ENCODE results near the gene FAM53B. TPM values are rescaled to one million over a fixed set of nuclear protein-coding genes. Genes with fewer than 3 reads are reported as not detected.

The FAM53B gene
- total RNA-seq, 1 experiment from 2014 or later: 9.8 TPM

DNA sequence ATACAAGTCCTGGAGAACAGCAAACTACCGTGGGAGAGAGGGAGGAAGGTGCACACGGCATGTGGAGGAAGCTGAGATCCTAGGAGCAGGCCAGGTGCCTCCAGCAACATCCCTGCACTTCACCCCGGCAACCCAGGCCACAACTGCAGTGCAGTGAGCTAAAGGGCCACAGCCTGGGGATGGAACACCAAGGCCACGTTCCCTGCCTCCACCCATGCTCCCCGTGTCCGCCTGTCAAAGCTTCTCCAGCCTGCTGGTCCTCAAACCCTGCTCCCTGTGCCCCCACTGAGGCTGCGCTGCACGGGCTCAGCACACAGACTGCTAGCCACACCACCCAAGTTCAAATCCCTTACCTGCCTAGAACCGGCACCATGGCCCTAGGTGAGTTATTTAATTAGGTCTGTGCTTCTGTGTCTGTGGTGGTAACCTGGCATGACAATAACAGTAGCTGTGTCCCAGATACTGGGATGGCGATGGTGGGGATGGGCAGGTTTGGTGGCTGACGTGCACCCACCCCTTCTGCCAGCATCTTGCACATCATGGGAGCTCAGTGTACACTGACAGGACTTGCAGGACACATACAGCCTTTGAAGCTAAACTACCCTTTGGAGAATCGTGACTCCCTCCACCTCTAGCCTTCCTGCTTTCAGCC lies 85.5 kb downstream of the FAM53B start:
- no TSS peak for BruUV-seq (replicated peaks)
- DNase-seq: no peak
- no peaks in the 10 kb centered on the region for H3K27me3 ChIP-seq (ENCODE audit: insufficient read depth, low read depth)
- no peaks in the 10 kb centered on the region for H3F3A ChIP-seq (ENCODE audit: insufficient read depth, low read depth)
- ChIA-PET CTCF (no interaction called here), POLR2A (ENCODE audit: unreplicated experiment) (no interaction called here)
- H3K4me1 ChIP-seq (replicated peaks; ENCODE audit: insufficient read depth): no peaks in the 10 kb centered on the region
- intact Hi-C loops (cut with micrococcal nuclease; ENCODE audit: unreplicated experiment): no loop called here
- H3K9me3 ChIP-seq (ENCODE audit: insufficient read depth, low read depth): no peaks in the 10 kb centered on the region
- no peaks in the 10 kb centered on the region for H4K20me1 ChIP-seq (ENCODE audit: insufficient read depth)
- H2AFZ ChIP-seq: no peak overlapping the region
- H3K9me2 ChIP-seq (ENCODE audit: insufficient read depth): no peaks in the 10 kb centered on the region
- H3K4me2 ChIP-seq: no peak overlapping the region
- no peak overlapping the region for H3K4me3 ChIP-seq
- H3K79me2 ChIP-seq (ENCODE audit: low read depth): no peaks in the 10 kb centered on the region
- H3K27ac ChIP-seq: no peak overlapping the region
- H3K36me3 ChIP-seq (ENCODE audit: low read depth): no peaks in the 10 kb centered on the region
- no peak for TF ChIP-seq EZH2 (IDR thresholded peaks at IDR 0.05; ENCODE audit: low read depth)
- TF ChIP-seq, protein P1, sequence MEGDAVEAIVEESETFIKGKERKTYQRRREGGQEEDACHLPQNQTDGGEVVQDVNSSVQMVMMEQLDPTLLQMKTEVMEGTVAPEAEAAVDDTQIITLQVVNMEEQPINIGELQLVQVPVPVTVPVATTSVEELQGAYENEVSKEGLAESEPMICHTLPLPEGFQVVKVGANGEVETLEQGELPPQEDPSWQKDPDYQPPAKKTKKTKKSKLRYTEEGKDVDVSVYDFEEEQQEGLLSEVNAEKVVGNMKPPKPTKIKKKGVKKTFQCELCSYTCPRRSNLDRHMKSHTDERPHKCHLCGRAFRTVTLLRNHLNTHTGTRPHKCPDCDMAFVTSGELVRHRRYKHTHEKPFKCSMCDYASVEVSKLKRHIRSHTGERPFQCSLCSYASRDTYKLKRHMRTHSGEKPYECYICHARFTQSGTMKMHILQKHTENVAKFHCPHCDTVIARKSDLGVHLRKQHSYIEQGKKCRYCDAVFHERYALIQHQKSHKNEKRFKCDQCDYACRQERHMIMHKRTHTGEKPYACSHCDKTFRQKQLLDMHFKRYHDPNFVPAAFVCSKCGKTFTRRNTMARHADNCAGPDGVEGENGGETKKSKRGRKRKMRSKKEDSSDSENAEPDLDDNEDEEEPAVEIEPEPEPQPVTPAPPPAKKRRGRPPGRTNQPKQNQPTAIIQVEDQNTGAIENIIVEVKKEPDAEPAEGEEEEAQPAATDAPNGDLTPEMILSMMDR (conservative IDR thresholded peaks at IDR 0.05): no peak

DNA sequence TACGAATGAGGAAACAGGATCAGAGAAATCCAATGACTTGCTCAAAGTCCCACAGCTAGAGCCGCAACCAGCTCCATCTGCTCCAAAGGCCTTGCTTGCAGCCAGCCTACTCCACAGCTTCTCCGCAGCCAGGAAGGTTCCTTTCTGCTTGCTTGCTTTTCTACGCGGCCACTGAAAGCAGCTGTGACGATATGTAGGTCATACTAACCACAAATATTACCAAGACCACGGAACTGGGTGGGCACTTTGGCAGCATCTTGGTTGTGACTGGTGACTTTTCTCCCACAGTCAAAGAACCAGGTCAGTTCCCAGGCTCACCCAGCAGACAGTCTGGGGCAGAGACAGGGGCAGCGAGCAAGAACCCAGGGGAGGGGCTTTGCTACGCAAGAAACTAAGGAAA lies 86.4 kb downstream of the FAM53B start:
- ChIA-PET CTCF (no interaction called here), POLR2A (ENCODE audit: unreplicated experiment) (no interaction called here)
- Histone ChIP-seq H3F3A (ENCODE audit: insufficient read depth, low read depth) (no peaks in the 10 kb centered on the region), H3K27ac (no peak overlapping the region), H3K79me2 (ENCODE audit: low read depth) (no peaks in the 10 kb centered on the region), H2AFZ (no peak overlapping the region), H3K36me3 (ENCODE audit: low read depth) (no peaks in the 10 kb centered on the region), H3K4me3 (no peak overlapping the region), H3K9me2 (ENCODE audit: insufficient read depth) (no peaks in the 10 kb centered on the region), H3K9me3 (ENCODE audit: insufficient read depth, low read depth) (no peaks in the 10 kb centered on the region), H3K27me3 (ENCODE audit: insufficient read depth, low read depth) (no peaks in the 10 kb centered on the region), H3K4me1 (replicated peaks; ENCODE audit: insufficient read depth) (no peaks in the 10 kb centered on the region), H3K4me2 (no peak overlapping the region), H4K20me1 (ENCODE audit: insufficient read depth) (no peaks in the 10 kb centered on the region)
- TF ChIP-seq, protein P1 (conservative IDR thresholded peaks at IDR 0.05): no peak
- TF ChIP-seq EZH2 (IDR thresholded peaks at IDR 0.05; ENCODE audit: low read depth): no peak
- DNase-seq: no peak
- no TSS peak for BruUV-seq (replicated peaks)
- intact Hi-C loops (cut with micrococcal nuclease; ENCODE audit: unreplicated experiment): no loop called here

DNA sequence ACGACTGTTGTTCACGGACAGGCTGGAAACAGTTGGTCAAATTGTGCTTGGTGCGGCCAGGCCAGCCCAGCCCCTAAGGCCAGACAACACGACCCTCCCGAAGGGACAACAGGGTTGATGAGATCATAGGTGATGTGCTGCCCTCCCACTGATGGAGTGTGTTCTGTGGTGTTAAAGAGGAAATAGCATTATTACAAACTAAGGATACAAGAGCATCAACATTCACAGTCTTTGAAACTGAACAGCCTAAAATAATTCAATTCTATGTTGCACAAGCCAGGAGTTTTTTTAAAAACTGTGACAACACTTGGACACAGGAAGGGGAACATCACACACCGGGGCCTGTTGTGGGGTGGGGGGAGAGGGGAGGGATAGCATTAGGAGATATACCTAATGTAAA lies 87.6 kb downstream of the FAM53B start:
- BruUV-seq (replicated peaks): no TSS peak
- Histone ChIP-seq H3K79me2 (ENCODE audit: low read depth) (no peaks in the 10 kb centered on the region), H4K20me1 (ENCODE audit: insufficient read depth) (no peaks in the 10 kb centered on the region), H3K9me3 (ENCODE audit: insufficient read depth, low read depth) (no peaks in the 10 kb centered on the region), H3K36me3 (ENCODE audit: low read depth) (no peaks in the 10 kb centered on the region), H2AFZ (no peak overlapping the region), H3F3A (ENCODE audit: insufficient read depth, low read depth) (no peaks in the 10 kb centered on the region), H3K27ac (no peak overlapping the region), H3K27me3 (ENCODE audit: insufficient read depth, low read depth) (no peaks in the 10 kb centered on the region), H3K9me2 (ENCODE audit: insufficient read depth) (no peaks in the 10 kb centered on the region), H3K4me3 (no peak overlapping the region), H3K4me1 (replicated peaks; ENCODE audit: insufficient read depth) (no peaks in the 10 kb centered on the region), H3K4me2 (no peak overlapping the region)
- intact Hi-C loops (cut with micrococcal nuclease; ENCODE audit: unreplicated experiment): no loop called here
- DNase-seq: no peak
- ChIA-PET POLR2A (ENCODE audit: unreplicated experiment) (no interaction called here), CTCF (no interaction called here)
- no peak for TF ChIP-seq EZH2 (IDR thresholded peaks at IDR 0.05; ENCODE audit: low read depth)
- TF ChIP-seq, protein P1 (conservative IDR thresholded peaks at IDR 0.05): no peak
